ENCODE data around the gene RAD23A. TPM values are rescaled to one million over a fixed set of nuclear protein-coding genes. Genes with fewer than 3 reads are reported as not detected.

Gene RAD23A
- total and polyA plus RNA-seq, 9 donors = 92.7 to 136 (median 124) TPM

GRCh38 chr19:12983542-12984142 is 38.0 kb downstream of the RAD23A start:
- peak; percentile 83 for DNase-seq
- 11% methylated on average over 49 of the region's 51 CpGs for WGBS (ENCODE audit: insufficient coverage)
- no peak overlapping the region for H3K27ac ChIP-seq (ENCODE audit: low read length)

DNA sequence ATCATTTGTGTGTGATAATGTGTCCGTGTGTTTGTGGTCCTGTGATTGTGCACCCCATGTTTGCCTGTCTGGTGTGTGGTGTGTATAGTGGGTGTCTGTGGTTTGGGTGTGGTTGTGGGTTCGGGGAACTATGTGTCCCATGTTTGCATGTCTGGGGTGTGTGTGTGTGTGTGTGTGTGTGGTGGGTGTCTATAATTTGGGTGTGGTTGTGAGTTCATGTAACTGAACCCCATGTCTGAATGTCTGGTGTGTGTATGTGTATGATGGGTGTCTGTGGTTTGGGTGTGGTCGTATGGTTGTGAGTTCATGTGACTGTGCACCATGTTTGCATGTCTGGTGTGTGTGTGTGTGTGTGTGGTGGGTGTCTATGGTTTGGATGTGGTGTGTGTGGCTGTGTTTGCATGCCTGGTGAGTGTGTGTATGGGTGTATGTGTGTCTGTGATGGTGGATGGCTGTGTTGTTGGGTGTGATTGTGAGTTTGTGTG is 38.5 kb downstream of the RAD23A start:
- no peak for DNase-seq
- no peaks in the 10 kb centered on the region for H3K36me3 ChIP-seq (ENCODE audit: control insufficient read depth, insufficient read depth, low read length)
- H3K4me3 ChIP-seq (ENCODE audit: low read length) = no peak overlapping the region
- no peaks in the 10 kb centered on the region for H3K9me3 ChIP-seq (replicated peaks; ENCODE audit: control insufficient read depth, low read depth, low read length)
- H3K4me1 ChIP-seq (ENCODE audit: control insufficient read depth, insufficient read depth, low read length) = peaks cover 30% of the 10 kb centered on the region
- no peaks in the 10 kb centered on the region for H3K27me3 ChIP-seq (ENCODE audit: control insufficient read depth, insufficient read depth, low read length)
- 93% methylated on average over 3 of the region's 3 CpGs for WGBS (ENCODE audit: insufficient coverage)
- peak overlapping the region; percentile 32 for H3K27ac ChIP-seq (ENCODE audit: low read length)

More at GRCh38 chr19:12983542-12984142, 38.0 kb downstream of the RAD23A start:
- H3K27me3 ChIP-seq (ENCODE audit: control insufficient read depth, insufficient read depth, low read length) = no peaks in the 10 kb centered on the region
- peak overlapping the region; percentile 36 for H3K4me3 ChIP-seq (ENCODE audit: low read length)
- H3K9me3 ChIP-seq (replicated peaks; ENCODE audit: control insufficient read depth, low read depth, low read length) = no peaks in the 10 kb centered on the region
- peaks cover 30% of the 10 kb centered on the region for H3K4me1 ChIP-seq (ENCODE audit: control insufficient read depth, insufficient read depth, low read length)
- H3K36me3 ChIP-seq (ENCODE audit: control insufficient read depth, insufficient read depth, low read length) = no peaks in the 10 kb centered on the region

DNA sequence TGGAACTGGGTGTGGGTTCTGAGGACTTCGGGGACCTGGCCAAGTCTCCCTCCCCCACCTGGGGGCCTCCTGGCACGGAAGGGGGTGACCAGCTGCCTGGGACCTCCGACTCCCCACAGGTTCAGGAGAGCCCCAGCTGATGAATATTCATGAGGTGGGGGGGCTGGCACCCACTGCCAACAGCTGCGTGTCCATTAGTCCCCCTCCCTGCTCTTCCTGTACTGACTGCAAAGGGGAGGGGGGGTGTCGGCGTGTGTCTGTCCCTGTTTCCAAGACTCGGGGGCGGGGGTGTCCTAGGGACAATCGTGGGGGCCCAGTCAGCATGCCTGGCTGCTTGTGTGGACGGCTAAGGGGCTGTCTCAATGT is 39.0 kb downstream of the RAD23A start:
- Histone ChIP-seq H3K9me3 (replicated peaks; ENCODE audit: control insufficient read depth, low read depth, low read length) (no peaks in the 10 kb centered on the region), H3K27ac (ENCODE audit: low read length) (peak overlapping the region; percentile 85), H3K36me3 (ENCODE audit: control insufficient read depth, insufficient read depth, low read length) (no peaks in the 10 kb centered on the region), H3K27me3 (ENCODE audit: control insufficient read depth, insufficient read depth, low read length) (peaks cover under 1% of the 10 kb centered on the region), H3K4me1 (ENCODE audit: control insufficient read depth, insufficient read depth, low read length) (peaks cover 30% of the 10 kb centered on the region), H3K4me3 (ENCODE audit: low read length) (no peak overlapping the region)
- DNase-seq = no peak
- WGBS (ENCODE audit: insufficient coverage) = 33% methylated on average over 6 of the region's 10 CpGs

GRCh38 chr19:12985049-12985776 is 39.6 kb downstream of the RAD23A start:
- H3K36me3 ChIP-seq (ENCODE audit: control insufficient read depth, insufficient read depth, low read length) = no peaks in the 10 kb centered on the region
- peak overlapping the region; percentile 85 for H3K27ac ChIP-seq (ENCODE audit: low read length)
- peaks cover 30% of the 10 kb centered on the region for H3K4me1 ChIP-seq (ENCODE audit: control insufficient read depth, insufficient read depth, low read length)
- H3K9me3 ChIP-seq (replicated peaks; ENCODE audit: control insufficient read depth, low read depth, low read length) = no peaks in the 10 kb centered on the region
- DNase-seq = peak; percentile 91
- 35% methylated on average over 16 of the region's 16 CpGs for WGBS (ENCODE audit: insufficient coverage)
- H3K4me3 ChIP-seq (ENCODE audit: low read length) = no peak overlapping the region
- peaks cover 4% of the 10 kb centered on the region for H3K27me3 ChIP-seq (ENCODE audit: control insufficient read depth, insufficient read depth, low read length)

- no peak for DNase-seq
- Histone ChIP-seq H3K36me3 (ENCODE audit: control insufficient read depth, insufficient read depth, low read length) (no peaks in the 10 kb centered on the region), H3K27ac (ENCODE audit: low read length) (no peak overlapping the region), H3K9me3 (replicated peaks; ENCODE audit: control insufficient read depth, low read depth, low read length) (no peaks in the 10 kb centered on the region), H3K4me3 (ENCODE audit: low read length) (no peak overlapping the region), H3K27me3 (ENCODE audit: control insufficient read depth, insufficient read depth, low read length) (peaks cover 4% of the 10 kb centered on the region), H3K4me1 (ENCODE audit: control insufficient read depth, insufficient read depth, low read length) (peaks cover 30% of the 10 kb centered on the region)
- whole genome bisulfite sequencing (ENCODE audit: insufficient coverage) = 87% methylated on average over 11 of the region's 12 CpGs
Observed at GRCh38 chr19:12986726-12987125, 41.1 kb downstream of the RAD23A start.

GRCh38 chr19:12987190-12987589 is 41.5 kb downstream of the RAD23A start:
- WGBS (ENCODE audit: insufficient coverage) = 50% methylated on average over 1 of the region's 3 CpGs
- Histone ChIP-seq H3K4me3 (ENCODE audit: low read length) (no peak overlapping the region), H3K27ac (ENCODE audit: low read length) (no peak overlapping the region), H3K36me3 (ENCODE audit: control insufficient read depth, insufficient read depth, low read length) (no peaks in the 10 kb centered on the region), H3K4me1 (ENCODE audit: control insufficient read depth, insufficient read depth, low read length) (peaks cover 30% of the 10 kb centered on the region), H3K9me3 (replicated peaks; ENCODE audit: control insufficient read depth, low read depth, low read length) (no peaks in the 10 kb centered on the region), H3K27me3 (ENCODE audit: control insufficient read depth, insufficient read depth, low read length) (peaks cover 4% of the 10 kb centered on the region)
- no peak for DNase-seq

- H3K27ac ChIP-seq (ENCODE audit: low read length) = no peak overlapping the region
- H3K4me3 ChIP-seq (ENCODE audit: low read length) = no peak overlapping the region
- H3K4me1 ChIP-seq (ENCODE audit: control insufficient read depth, insufficient read depth, low read length) = peaks cover 30% of the 10 kb centered on the region
- WGBS (ENCODE audit: insufficient coverage) = 85% methylated on average over 2 of the region's 10 CpGs
- no peak for DNase-seq
- peaks cover 4% of the 10 kb centered on the region for H3K27me3 ChIP-seq (ENCODE audit: control insufficient read depth, insufficient read depth, low read length)
- no peaks in the 10 kb centered on the region for H3K36me3 ChIP-seq (ENCODE audit: control insufficient read depth, insufficient read depth, low read length)
- no peaks in the 10 kb centered on the region for H3K9me3 ChIP-seq (replicated peaks; ENCODE audit: control insufficient read depth, low read depth, low read length)
Observed at GRCh38 chr19:12987781-12988180, 42.1 kb downstream of the RAD23A start.

- Histone ChIP-seq H3K27me3 (ENCODE audit: control insufficient read depth, insufficient read depth, low read length) (peaks cover 4% of the 10 kb centered on the region), H3K27ac (ENCODE audit: low read length) (no peak overlapping the region), H3K4me1 (ENCODE audit: control insufficient read depth, insufficient read depth, low read length) (peaks cover 11% of the 10 kb centered on the region), H3K4me3 (ENCODE audit: low read length) (no peak overlapping the region), H3K36me3 (ENCODE audit: control insufficient read depth, insufficient read depth, low read length) (no peaks in the 10 kb centered on the region), H3K9me3 (replicated peaks; ENCODE audit: control insufficient read depth, low read depth, low read length) (no peaks in the 10 kb centered on the region)
- no peak for DNase-seq
- WGBS (ENCODE audit: insufficient coverage) = 43% methylated on average over 10 of the region's 22 CpGs
Observed at GRCh38 chr19:12990431-12990830, 44.8 kb downstream of the RAD23A start.

- no peak for DNase-seq
- 56% methylated on average over 3 of the region's 3 CpGs for WGBS (ENCODE audit: insufficient coverage)
- Histone ChIP-seq H3K36me3 (ENCODE audit: control insufficient read depth, insufficient read depth, low read length) (no peaks in the 10 kb centered on the region), H3K4me3 (ENCODE audit: low read length) (no peak overlapping the region), H3K27ac (ENCODE audit: low read length) (no peak overlapping the region), H3K27me3 (ENCODE audit: control insufficient read depth, insufficient read depth, low read length) (peaks cover 4% of the 10 kb centered on the region), H3K4me1 (ENCODE audit: control insufficient read depth, insufficient read depth, low read length) (peaks cover 7% of the 10 kb centered on the region), H3K9me3 (replicated peaks; ENCODE audit: control insufficient read depth, low read depth, low read length) (no peaks in the 10 kb centered on the region)
Observed at GRCh38 chr19:12990853-12991252, 45.2 kb downstream of the RAD23A start.

GRCh38 chr19:12991296-12991695 is 45.6 kb downstream of the RAD23A start:
- Histone ChIP-seq H3K27me3 (ENCODE audit: control insufficient read depth, insufficient read depth, low read length) (peaks cover 4% of the 10 kb centered on the region), H3K4me1 (ENCODE audit: control insufficient read depth, insufficient read depth, low read length) (peaks cover 4% of the 10 kb centered on the region), H3K27ac (ENCODE audit: low read length) (no peak overlapping the region), H3K9me3 (replicated peaks; ENCODE audit: control insufficient read depth, low read depth, low read length) (no peaks in the 10 kb centered on the region), H3K36me3 (ENCODE audit: control insufficient read depth, insufficient read depth, low read length) (no peaks in the 10 kb centered on the region), H3K4me3 (ENCODE audit: low read length) (no peak overlapping the region)
- DNase-seq = no peak
- WGBS (ENCODE audit: insufficient coverage) = 90% methylated on average over 2 of the region's 5 CpGs

All from muscle of leg (tissue), 11 donors.